Common myeloid progenitor, CD34-positive (primary cell): ENCODE results near the gene HK2.
"Not testable (repeated sequence)": the region's sequence is repeated elsewhere in the genome, so short reads cannot be mapped to it uniquely, and the experiment has no call there.

Experiments
- CTCF ChIA-PET: fragments of 350-600 bp; sonication (Branson Sonifier 250); formaldehyde crosslinking; loops from one replicate; lab custom pipeline; 2021; ENCODE audit warnings: antibody characterized with exemption; lab: Charles Lee
- POLR2A ChIA-PET: fragments of 350-600 bp; sonication (Branson Sonifier 250); formaldehyde crosslinking; loops from one replicate; lab custom pipeline; 2021; ENCODE audit warnings: antibody characterized with exemption; lab: Charles Lee
- DNase-seq, 3 donors: peaks; one replicate each; pipeline versions ENCODE4 v3.0.0 to v3.0.0-alpha.2; 2013
- H3K27ac ChIP-seq, 2 experiments: 1 replicate in 1 of 2; 2 replicates in 1 of 2; pipeline ENCODE4 v1.7.0; 2013; ENCODE audit warnings: inconsistent platforms in 2 of 2, low read length in 2 of 2, mild to moderate bottlenecking in 2 of 2, low read depth in 1 of 2, moderate library complexity in 1 of 2; ENCODE audit not compliant: severe bottlenecking in 2 of 2, insufficient read depth in 1 of 2, poor library complexity in 1 of 2
- H3K27me3 ChIP-seq, 5 experiments: replicated peaks in 2 of 5; 1 replicate in 3 of 5; 2 replicates in 2 of 5; pipeline versions ENCODE4 v1.6.1 to v1.7.0; 2013; ENCODE audit warnings: low read length in 4 of 5, mild to moderate bottlenecking in 2 of 5, moderate library complexity in 2 of 5, inconsistent platforms in 1 of 5; ENCODE audit not compliant: insufficient read depth in 5 of 5, control insufficient read depth in 4 of 5
- H3K36me3 ChIP-seq, 4 experiments: 1 replicate in 2 of 4; 2 replicates in 2 of 4; pipeline versions ENCODE4 v1.6.1 to v1.7.0; 2013; ENCODE audit warnings: low read length in 3 of 4, control low read depth in 1 of 4, mild to moderate bottlenecking in 1 of 4; ENCODE audit not compliant: control insufficient read depth in 4 of 4, insufficient read depth in 4 of 4
- H3K4me1 ChIP-seq, 4 experiments: 1 replicate in 3 of 4; 2 replicates in 1 of 4; pipeline versions ENCODE4 v1.6.1 to v1.7.1; 2013; ENCODE audit warnings: low read length in 3 of 4, mild to moderate bottlenecking in 3 of 4, control low read depth in 1 of 4, inconsistent platforms in 1 of 4, moderate library complexity in 1 of 4; ENCODE audit not compliant: control insufficient read depth in 4 of 4, insufficient read depth in 4 of 4; ENCODE audit errors: control extremely low read depth in 1 of 4
- H3K4me3 ChIP-seq, 7 experiments: 1 replicate in 4 of 7; 2 replicates in 3 of 7; pipeline versions ENCODE4 v1.5.1 to v1.7.0; 2013; ENCODE audit warnings: mild to moderate bottlenecking in 7 of 7, low read length in 6 of 7, moderate library complexity in 6 of 7, inconsistent platforms in 2 of 7, low read depth in 2 of 7, control low read depth in 1 of 7; ENCODE audit not compliant: insufficient read depth in 4 of 7, control insufficient read depth in 1 of 7; ENCODE audit errors: extremely low read depth in 1 of 7
- H3K9me3 ChIP-seq, 5 experiments: 1 replicate in 4 of 5; 2 replicates in 1 of 5; pipeline versions ENCODE4 v1.6.1 to v1.7.1; 2013; ENCODE audit warnings: low read length in 4 of 5, mild to moderate bottlenecking in 2 of 5, inconsistent platforms in 1 of 5, low read depth in 1 of 5, moderate library complexity in 1 of 5; ENCODE audit not compliant: control insufficient read depth in 4 of 5, insufficient read depth in 2 of 5; ENCODE audit errors: control extremely low read depth in 1 of 5
- WGBS: methylation state at CpG from one replicate; pipeline ENCODE4 v1.1.5; 2013; ENCODE audit not compliant: insufficient coverage; 5-methylcytosine and 5-hydroxymethylcytosine counted together

The HK2 gene

GRCh38 chr2:74849228-74849892 lies 15.4 kb downstream of the HK2 start:
- 0% methylated on average over 3 of the region's 8 CpGs for WGBS
- Histone ChIP-seq H3K9me3 (no peaks in the 10 kb centered on the region), H3K4me3 (peak overlapping the region in 6 of 7 experiments; percentile 7 to 64 (median 37)), H3K4me1 (peaks cover 49 to 85% (median 79%) of the 10 kb centered on the region in 4 experiments), H3K27me3 (no peaks in the 10 kb centered on the region), H3K36me3 (peaks cover 0 to 8% (median 2%) of the 10 kb centered on the region in 4 experiments), H3K27ac (peak overlapping the region; percentile 40 to 77)
- POLR2A ChIA-PET, result interaction anchor here (1.5 kb wide), 1 partner anchor 17 kb away, joined by 3 read pairs; no protein-coding TSS in a partner anchor
- peak; percentile 62 to 81 (median 72) for DNase-seq
- CTCF ChIA-PET, result interaction anchor here (1.1 to 9.3 kb wide), 5 partner anchors 9 to 26 kb away, joined by 3 to 51 read pairs (median 7); partner anchors contain the start of gene HK2

GRCh38 chr2:74850496-74851190 lies 16.7 kb downstream of the HK2 start:
- Histone ChIP-seq H3K36me3 (peaks cover 4 to 18% (median 11%) of the 10 kb centered on the region in 4 experiments), H3K4me1 (peaks cover 41 to 77% (median 66%) of the 10 kb centered on the region in 4 experiments), H3K4me3 (peak overlapping the region in 1 of 7 experiments; percentile 64), H3K27me3 (no peaks in the 10 kb centered on the region), H3K27ac (peak overlapping the region; percentile 27 to 32), H3K9me3 (no peaks in the 10 kb centered on the region)
- CTCF ChIA-PET, result interaction anchor here (1.1 to 9.3 kb wide), 5 partner anchors 10 to 25 kb away, joined by 3 to 51 read pairs (median 7); partner anchors contain the start of gene HK2
- POLR2A ChIA-PET, result interaction anchor here (1.5 kb wide), 1 partner anchor 18 kb away, joined by 3 read pairs; no protein-coding TSS in a partner anchor
- no peak for DNase-seq
- 94% methylated on average over 2 of the region's 3 CpGs for WGBS

GRCh38 chr2:74851191-74851566 lies 17.3 kb downstream of the HK2 start:
- Histone ChIP-seq H3K9me3 (no peaks in the 10 kb centered on the region), H3K27ac (peak overlapping the region; percentile 27 to 32), H3K36me3 (peaks cover 4 to 23% (median 15%) of the 10 kb centered on the region in 4 experiments), H3K4me1 (peaks cover 36 to 77% (median 62%) of the 10 kb centered on the region in 4 experiments), H3K4me3 (no peak overlapping the region), H3K27me3 (no peaks in the 10 kb centered on the region)
- ChIA-PET POLR2A (no interaction called here), CTCF (interaction anchor here (2.7 to 9.3 kb wide), 3 partner anchors 12 to 24 kb away, joined by 7 to 51 read pairs (median 49); partner anchors contain the start of gene HK2)
- no peak for DNase-seq
- WGBS, result 88% methylated on average over 5 of the region's 8 CpGs

GRCh38 chr2:74853360-74853759 lies 19.4 kb downstream of the HK2 start:
- Histone ChIP-seq H3K36me3 (peaks cover 4 to 33% (median 20%) of the 10 kb centered on the region in 4 experiments), H3K4me1 (peaks cover 23 to 77% (median 60%) of the 10 kb centered on the region in 4 experiments)
- H3K27ac ChIP-seq, H3K9me3 ChIP-seq, H3K4me3 ChIP-seq, POLR2A ChIA-PET, DNase-seq, H3K27me3 ChIP-seq: not testable (repeated sequence)
- 100% methylated on average over 2 of the region's 8 CpGs for WGBS
- CTCF ChIA-PET, result interaction anchor here (0.8 to 9.3 kb wide), 3 partner anchors 12 to 22 kb away, joined by 4 to 51 read pairs (median 4); no protein-coding TSS in a partner anchor

- WGBS, result 100% methylated on average over 3 of the region's 4 CpGs
- CTCF ChIA-PET, result interaction anchor here (1.0 to 9.3 kb wide), 2 partner anchors 14 to 21 kb away, joined by 3 to 51 read pairs; no protein-coding TSS in a partner anchor
- no peaks in the 10 kb centered on the region for H3K9me3 ChIP-seq
- no peak overlapping the region for H3K4me3 ChIP-seq
- H3K27ac ChIP-seq, result no peak overlapping the region
- no peak for DNase-seq
- POLR2A ChIA-PET, result no interaction called here
- H3K27me3 ChIP-seq, result no peaks in the 10 kb centered on the region
- peaks cover 19 to 77% (median 54%) of the 10 kb centered on the region in 4 experiments for H3K4me1 ChIP-seq
- H3K36me3 ChIP-seq, result peaks cover 4 to 33% (median 20%) of the 10 kb centered on the region in 4 experiments
Observed at GRCh38 chr2:74854401-74854800, 20.5 kb downstream of the HK2 start.

- Histone ChIP-seq H3K4me1 (peaks cover 11 to 71% (median 46%) of the 10 kb centered on the region in 4 experiments), H3K36me3 (peaks cover 4 to 33% (median 20%) of the 10 kb centered on the region in 4 experiments)
- WGBS, result 95% methylated on average over 9 of the region's 16 CpGs
- H3K27me3 ChIP-seq, H3K4me3 ChIP-seq, DNase-seq, H3K9me3 ChIP-seq, H3K27ac ChIP-seq, POLR2A ChIA-PET: not testable (repeated sequence)
- CTCF ChIA-PET, result interaction anchor here (0.8 to 9.3 kb wide), 6 partner anchors 8 to 141 kb away, joined by 3 to 51 read pairs (median 3); no protein-coding TSS in a partner anchor
Observed at GRCh38 chr2:74855114-74855707, 21.3 kb downstream of the HK2 start.
